Liver (tissue), 9 donors: Measurements from ENCODE around the gene MCUR1. TPM values are rescaled to one million over a fixed set of nuclear protein-coding genes. Genes with fewer than 3 reads are reported as not detected.

Experiments
- DNase-seq: peaks from one replicate; pipeline ENCODE4 v3.0.0-alpha.2; 2017; ENCODE audit warnings: low spot score
- H3K27ac ChIP-seq, 2 donors: one replicate each; pipeline ENCODE4 v1.7.0; 2013; ENCODE audit warnings: inconsistent platforms in 2 of 2, low read length in 2 of 2, control low read depth in 1 of 2, low read depth in 1 of 2, mild to moderate bottlenecking in 1 of 2
- H3K27me3 ChIP-seq, 4 donors: one replicate each; pipeline versions ENCODE4 v1.6.1 to v1.7.0; 2013; ENCODE audit warnings: low read length in 3 of 4, inconsistent platforms in 1 of 4, mild to moderate bottlenecking in 1 of 4, moderate library complexity in 1 of 4; ENCODE audit not compliant: control insufficient read depth in 4 of 4, insufficient read depth in 4 of 4
- H3K36me3 ChIP-seq, 4 donors: one replicate each; pipeline versions ENCODE4 v1.6.1 to v1.7.0; 2013; ENCODE audit warnings: low read length in 3 of 4, mild to moderate bottlenecking in 3 of 4, low read depth in 1 of 4, moderate library complexity in 1 of 4; ENCODE audit not compliant: control insufficient read depth in 4 of 4, insufficient read depth in 3 of 4
- H3K4me1 ChIP-seq, 4 donors: one replicate each; pipeline versions ENCODE4 v1.6.1 to v1.7.0; 2013; ENCODE audit warnings: low read length in 3 of 4, mild to moderate bottlenecking in 3 of 4, moderate library complexity in 1 of 4; ENCODE audit not compliant: control insufficient read depth in 4 of 4, insufficient read depth in 4 of 4
- H3K4me3 ChIP-seq, 3 donors: one replicate each; pipeline versions ENCODE4 v1.6.1 to v1.7.0; 2013; ENCODE audit warnings: low read length in 3 of 3, control low read depth in 1 of 3, low read depth in 1 of 3, mild to moderate bottlenecking in 1 of 3
- H3K9ac ChIP-seq, 2 donors: one replicate each; pipeline ENCODE4 v1.7.0; 2013; ENCODE audit warnings: low read length in 2 of 2, mild to moderate bottlenecking in 2 of 2, moderate library complexity in 2 of 2, control low read depth in 1 of 2, low read depth in 1 of 2
- H3K9me3 ChIP-seq, 4 donors: one replicate each; pipeline versions ENCODE4 v1.6.1 to v1.7.0; 2013; ENCODE audit warnings: low read length in 3 of 4; ENCODE audit not compliant: control insufficient read depth in 4 of 4
- CTCF ChIP-seq: fragments of 150-350 bp; IDR thresholded peaks from 2 replicates; pipeline ENCODE4 v1.5.1; 2017; ENCODE audit warnings: improper control_type of control experiment, low read depth, low read length; ENCODE audit not compliant: missing input control
- FOXA1 ChIP-seq: IDR thresholded peaks from 2 replicates; pipeline ENCODE4 v1.6.1; 2016; ENCODE audit warnings: antibody characterized with exemption
- FOXA2 ChIP-seq: IDR thresholded peaks from 2 replicates; pipeline ENCODE4 v1.6.1; 2016; ENCODE audit warnings: antibody characterized with exemption
- GABPA ChIP-seq, 2 donors: IDR thresholded peaks in 1 of 2; conservative IDR thresholded peaks in 1 of 2; 2 replicates each; pipeline ENCODE4 v1.6.1; 2016; ENCODE audit warnings: antibody characterized with exemption in 2 of 2, mild to moderate bottlenecking in 1 of 2, moderate library complexity in 1 of 2
- HNF4G ChIP-seq: IDR thresholded peaks from 2 replicates; pipeline ENCODE4 v1.6.1; 2016; ENCODE audit warnings: antibody characterized with exemption
- JUND ChIP-seq, 2 donors: IDR thresholded peaks; 2 replicates each; pipeline ENCODE4 v1.6.1; 2016; ENCODE audit warnings: antibody characterized with exemption in 2 of 2
- MAX ChIP-seq: IDR thresholded peaks from 2 replicates; pipeline ENCODE4 v1.6.1; 2016; ENCODE audit warnings: antibody characterized with exemption
- NR2F2 ChIP-seq: IDR thresholded peaks from 2 replicates; pipeline ENCODE4 v1.6.1; 2016; ENCODE audit warnings: antibody characterized with exemption
- RAD21 ChIP-seq, 2 donors: IDR thresholded peaks; 2 replicates each; pipeline ENCODE4 v1.6.1; 2016; ENCODE audit warnings: antibody characterized with exemption in 2 of 2, mild to moderate bottlenecking in 2 of 2
- REST ChIP-seq: IDR thresholded peaks from 2 replicates; pipeline ENCODE4 v1.6.1; 2016; ENCODE audit warnings: antibody characterized with exemption, mild to moderate bottlenecking
- RXRA ChIP-seq, 2 donors: IDR thresholded peaks; 2 replicates each; pipeline ENCODE4 v1.6.1; 2017 to 2018; ENCODE audit warnings: antibody characterized with exemption in 2 of 2, mild to moderate bottlenecking in 1 of 2
- SP1 ChIP-seq: IDR thresholded peaks from 2 replicates; pipeline ENCODE4 v1.6.1; 2018; ENCODE audit warnings: antibody characterized with exemption, mild to moderate bottlenecking
- YY1 ChIP-seq: IDR thresholded peaks from 2 replicates; pipeline ENCODE4 v1.6.1; 2016; ENCODE audit warnings: antibody characterized with exemption, mild to moderate bottlenecking
- ZBTB33 ChIP-seq: IDR thresholded peaks from 2 replicates; pipeline ENCODE4 v1.6.1; 2016; ENCODE audit warnings: antibody characterized with exemption
- WGBS: extraction: QIAGEN DNeasy Blood & Tissue Kit; methylation state at CpG from one replicate; pipeline ENCODE4 v1.1.7; 2013; 5-methylcytosine and 5-hydroxymethylcytosine counted together
- polyA plus RNA-seq, 2 donors: library from polyadenylated mRNA; stranded (reverse) in 1 of 2; unstranded in 1 of 2; fragments of 200-250 nt in 1 of 2; fragments of >200 nt in 1 of 2; fragmentation: Nextera tagmentation in 1 of 2; extraction: Ambion mirVana in 1 of 2; gene quantifications; one replicate each; pipeline versions ENCODE4 v1.2.1 to v1.2.3, GENCODE V29; 2013 to 2015
- total RNA-seq, 2 donors: library from RNA; depleted of rRNA; stranded (reverse); fragments of >200 nt; gene quantifications; one replicate each; pipeline ENCODE4 v1.2.3, GENCODE V29; 2014
- donor health status: healthy.
- donor health status: healthy.
- donor health status: healthy.
- donor health status: healthy.
- donor health status: healthy.

Gene MCUR1
- total and polyA plus RNA-seq, 4 donors, result 7.3 to 17.3 (median 7.4) TPM

GRCh38 chr6:13807696-13808095 lies 6.7 kb downstream of the MCUR1 start:
- no peaks in the 10 kb centered on the region for H3K27me3 ChIP-seq
- H3K27ac ChIP-seq, result no peak overlapping the region
- no peak overlapping the region for H3K4me3 ChIP-seq
- no peak for DNase-seq
- H3K9ac ChIP-seq, result no peak overlapping the region
- H3K4me1 ChIP-seq, result peaks cover 15 to 25% (median 23%) of the 10 kb centered on the region in 4 donors
- no peaks in the 10 kb centered on the region for H3K9me3 ChIP-seq
- WGBS, result 96% methylated on average over 4 of the region's 4 CpGs
- TF ChIP-seq REST, result no peak
- no peak for TF ChIP-seq HNF4G
- TF ChIP-seq JUND (IDR thresholded peaks at IDR 0.05), result no peak
- TF ChIP-seq FOXA1, result no peak
- no peak for TF ChIP-seq NR2F2
- no peak for TF ChIP-seq SP1
- no peak for TF ChIP-seq MAX
- no peak for TF ChIP-seq ZBTB33
- TF ChIP-seq FOXA2, result no peak
- no peak for TF ChIP-seq YY1
- TF ChIP-seq RXRA (IDR thresholded peaks at IDR 0.05), result no peak
- TF ChIP-seq GABPA (IDR thresholded peaks at IDR 0.05 in 1 of 2, conservative IDR thresholded peaks at IDR 0.05 in 1 of 2), result no peak
- TF ChIP-seq RAD21 (IDR thresholded peaks at IDR 0.05), result no peak
- H3K36me3 ChIP-seq, result peaks cover 3 to 19% (median 7%) of the 10 kb centered on the region in 4 donors

- Histone ChIP-seq H3K4me1 (no peaks in the 10 kb centered on the region), H3K9ac (no peak overlapping the region), H3K27me3 (no peaks in the 10 kb centered on the region), H3K36me3 (peaks cover 6 to 26% (median 21%) of the 10 kb centered on the region in 4 donors), H3K4me3 (no peak overlapping the region), H3K27ac (no peak overlapping the region), H3K9me3 (no peaks in the 10 kb centered on the region)
- no peak for DNase-seq
- TF ChIP-seq RAD21 (IDR thresholded peaks at IDR 0.05), result no peak
- no peak for TF ChIP-seq ZBTB33
- no peak for TF ChIP-seq NR2F2
- no peak for TF ChIP-seq CTCF
- no peak for TF ChIP-seq SP1
- no peak for TF ChIP-seq FOXA1
- WGBS, result 96% methylated on average over 4 of the region's 4 CpGs
Measured at GRCh38 chr6:13803581-13803980, 10.8 kb downstream of the MCUR1 start.
